AG04450 (cell line): ENCODE measurements around the gene SLC22A23. TPM values are rescaled to one million over a fixed set of nuclear protein-coding genes. Genes with fewer than 3 reads are reported as not detected.

ENCODE experiments used
- CTCF ChIA-PET: fragments of 300-600, 350-600 bp; formaldehyde crosslinking; extraction: SDS; loops from one replicate; lab custom pipeline; 2022; ENCODE audit warnings: antibody characterized with exemption, inconsistent platforms; lab: Charles Lee
- POLR2A ChIA-PET: fragments of 350-600 bp; formaldehyde crosslinking; extraction: SDS; loops from one replicate; lab custom pipeline; 2021; ENCODE audit warnings: antibody characterized with exemption, inconsistent platforms; lab: Yijun Ruan, JAX
- DNase-seq: peaks from one replicate; pipeline ENCODE4 v3.0.0-alpha.2; 2011; ENCODE audit warnings: low read depth, low spot score
- H3K27ac ChIP-seq: one replicate; pipeline ENCODE4 v1.5.1; 2012; ENCODE audit warnings: low read depth, low read length, control low read depth
- H3K27me3 ChIP-seq: one replicate; pipeline ENCODE4 v1.6.0; 2012; ENCODE audit warnings: low read length; ENCODE audit not compliant: control insufficient read depth, insufficient read depth
- H3K4me3 ChIP-seq: 2 replicates; pipeline ENCODE4 v1.5.1; 2011; ENCODE audit warnings: mild to moderate bottlenecking, low read depth, low read length, control low read depth
- H3K9me3 ChIP-seq: 2 replicates; pipeline ENCODE4 v1.5.1; 2012; ENCODE audit warnings: low read length; ENCODE audit not compliant: control insufficient read depth, insufficient read depth
- polyA plus RNA-seq: library from polyadenylated mRNA; depleted of rRNA; stranded (reverse); fragments of >200 nt; gene quantifications from 2 replicates; pipeline ENCODE4 v1.2.3, GENCODE V29; 2011
- TF ChIP-seq, protein P1 (sequence below): IDR thresholded peaks from 2 replicates; pipeline ENCODE4 v1.5.1; 2011; ENCODE audit warnings: low read depth, low read length, control low read depth, inconsistent platforms

The SLC22A23 gene
- polyA plus RNA-seq, 1 experiment, result not detected

DNA sequence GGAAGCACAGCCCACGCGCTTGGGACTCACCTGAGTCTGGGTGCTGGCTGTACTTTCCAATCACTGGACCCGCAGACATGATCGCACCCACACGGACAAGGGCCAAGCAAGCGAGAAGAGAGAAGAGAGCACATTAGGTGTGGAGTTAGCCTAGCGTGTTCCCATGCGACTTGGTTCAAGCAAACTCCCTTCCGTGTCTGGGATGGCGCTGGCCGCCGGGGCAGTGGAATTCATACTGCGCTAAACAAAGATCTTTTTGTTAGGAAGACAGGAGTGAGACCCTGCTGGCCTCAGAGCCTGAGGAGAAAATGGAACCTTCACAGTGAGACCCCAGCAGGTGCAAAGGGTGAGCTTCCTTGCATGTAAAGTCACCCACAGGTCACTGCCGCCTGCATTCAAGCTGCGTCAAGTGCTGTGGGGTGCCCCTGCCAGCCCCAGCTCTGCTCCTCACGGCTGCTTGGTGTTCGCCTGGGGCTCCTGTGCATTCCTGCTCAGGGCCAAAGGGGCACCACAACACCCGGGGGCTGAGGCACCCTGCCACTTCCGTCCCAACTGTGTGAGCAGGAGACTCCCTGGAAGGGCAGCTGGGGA is 171.7 kb downstream of the SLC22A23 start:
- TF ChIP-seq, protein P1, sequence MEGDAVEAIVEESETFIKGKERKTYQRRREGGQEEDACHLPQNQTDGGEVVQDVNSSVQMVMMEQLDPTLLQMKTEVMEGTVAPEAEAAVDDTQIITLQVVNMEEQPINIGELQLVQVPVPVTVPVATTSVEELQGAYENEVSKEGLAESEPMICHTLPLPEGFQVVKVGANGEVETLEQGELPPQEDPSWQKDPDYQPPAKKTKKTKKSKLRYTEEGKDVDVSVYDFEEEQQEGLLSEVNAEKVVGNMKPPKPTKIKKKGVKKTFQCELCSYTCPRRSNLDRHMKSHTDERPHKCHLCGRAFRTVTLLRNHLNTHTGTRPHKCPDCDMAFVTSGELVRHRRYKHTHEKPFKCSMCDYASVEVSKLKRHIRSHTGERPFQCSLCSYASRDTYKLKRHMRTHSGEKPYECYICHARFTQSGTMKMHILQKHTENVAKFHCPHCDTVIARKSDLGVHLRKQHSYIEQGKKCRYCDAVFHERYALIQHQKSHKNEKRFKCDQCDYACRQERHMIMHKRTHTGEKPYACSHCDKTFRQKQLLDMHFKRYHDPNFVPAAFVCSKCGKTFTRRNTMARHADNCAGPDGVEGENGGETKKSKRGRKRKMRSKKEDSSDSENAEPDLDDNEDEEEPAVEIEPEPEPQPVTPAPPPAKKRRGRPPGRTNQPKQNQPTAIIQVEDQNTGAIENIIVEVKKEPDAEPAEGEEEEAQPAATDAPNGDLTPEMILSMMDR, result no peak
- ChIA-PET POLR2A (no interaction called here), CTCF (no interaction called here)
- DNase-seq, result no peak
- no peaks in the 10 kb centered on the region; the same call in 1 of the 2 replicates for H3K9me3 ChIP-seq
- no peak overlapping the region for H3K4me3 ChIP-seq
- H3K27ac ChIP-seq, result no peak overlapping the region
- no peaks in the 10 kb centered on the region for H3K27me3 ChIP-seq

DNA sequence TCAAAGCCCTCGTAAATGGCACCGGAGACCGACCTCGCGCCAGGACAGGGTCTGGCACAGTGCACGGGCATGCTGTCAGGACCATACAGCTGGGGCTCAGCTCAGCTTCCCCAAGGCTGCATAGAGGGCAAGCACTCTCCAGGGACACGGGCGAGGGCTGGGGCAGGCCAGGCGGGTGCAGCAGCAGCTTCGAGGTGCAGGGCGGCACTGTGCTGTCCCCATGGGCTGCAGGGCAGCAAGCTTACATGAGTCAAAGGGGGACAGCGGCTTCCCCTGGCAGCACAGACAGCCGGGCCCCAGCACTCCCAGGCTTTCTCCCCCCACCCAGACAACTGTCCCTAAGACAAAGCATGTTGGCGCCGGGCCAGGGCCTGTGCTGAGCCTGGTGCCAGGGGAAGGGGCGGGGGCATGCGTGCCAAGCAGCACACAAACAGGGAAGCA is 172.4 kb downstream of the SLC22A23 start:
- no peak for DNase-seq
- CTCF ChIA-PET, result interaction anchor here (1.5 to 1.7 kb wide), 2 partner anchors 448 to 724 kb away, joined by 4 to 8 read pairs; no protein-coding TSS in a partner anchor
- TF ChIP-seq, protein P1, result no peak
- Histone ChIP-seq H3K9me3 (no peaks in the 10 kb centered on the region; the same call in 1 of the 2 replicates), H3K27me3 (no peaks in the 10 kb centered on the region), H3K4me3 (no peak overlapping the region), H3K27ac (no peak overlapping the region)
- POLR2A ChIA-PET, result no interaction called here

DNA sequence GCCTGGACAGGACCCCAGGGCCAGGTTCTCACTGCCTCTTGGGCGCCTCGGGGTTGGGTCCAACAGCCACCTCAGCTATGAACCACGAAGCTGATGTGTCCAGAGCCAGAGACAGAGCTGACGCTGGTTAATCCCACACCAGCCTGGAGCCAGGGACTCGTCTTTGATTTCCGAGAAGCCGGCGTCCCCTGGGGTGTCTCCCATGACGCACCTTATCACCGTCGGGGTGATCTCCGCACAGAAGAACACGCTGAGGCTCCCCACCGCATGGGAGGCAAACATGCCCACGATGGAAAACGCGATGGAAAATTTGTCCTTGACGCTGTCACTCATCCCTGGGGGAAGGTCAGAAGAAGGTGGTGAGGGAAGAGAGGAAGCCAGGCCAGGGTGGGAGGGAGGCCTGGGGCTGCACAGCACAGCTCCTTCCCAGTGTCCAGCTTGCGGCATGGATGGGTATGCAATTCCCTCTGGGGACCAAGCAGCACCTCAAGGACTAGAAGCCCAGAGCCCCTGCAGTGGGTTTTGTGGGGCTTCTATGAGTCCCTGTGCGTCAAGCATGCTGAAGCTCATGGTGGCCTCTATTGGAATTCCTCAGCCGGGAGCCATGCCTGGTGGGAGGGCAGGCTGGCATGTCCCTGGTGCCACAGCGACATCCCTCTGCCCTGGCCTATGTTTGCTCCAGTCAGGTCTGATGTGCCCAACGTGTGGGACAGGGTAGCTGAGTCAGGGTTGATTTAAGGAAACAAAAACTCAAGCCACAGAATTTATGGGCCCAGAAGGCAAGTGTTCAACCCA is 173.0 kb downstream of the SLC22A23 start:
- TF ChIP-seq, protein P1, result no peak
- ChIA-PET CTCF (interaction anchor here (1.5 to 1.7 kb wide), 2 partner anchors 449 to 724 kb away, joined by 4 to 8 read pairs; no protein-coding TSS in a partner anchor), POLR2A (no interaction called here)
- no peak overlapping the region for H3K4me3 ChIP-seq
- no peak for DNase-seq
- H3K27ac ChIP-seq, result no peak overlapping the region
- H3K27me3 ChIP-seq, result no peaks in the 10 kb centered on the region
- no peaks in the 10 kb centered on the region; the same call in 1 of the 2 replicates for H3K9me3 ChIP-seq

DNA sequence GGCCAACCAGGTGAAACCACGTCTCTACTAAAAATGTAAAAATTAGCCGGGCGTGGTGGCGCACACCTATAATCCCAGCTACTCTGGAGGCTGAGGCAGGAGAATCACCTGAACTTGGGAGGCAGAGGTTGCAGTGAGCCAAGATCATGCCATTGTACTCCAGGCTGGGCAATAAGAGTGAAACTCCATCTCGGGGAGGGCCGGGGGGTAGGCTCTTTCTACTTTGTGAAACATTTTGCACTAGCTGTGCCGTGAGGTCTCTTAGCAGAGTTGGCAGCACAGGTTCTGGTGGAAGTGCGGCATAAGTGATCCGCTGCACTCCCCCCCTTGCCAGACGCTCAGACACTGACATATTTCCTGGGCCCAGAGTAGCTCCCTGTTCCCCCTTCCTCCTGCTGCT is 173.6 kb downstream of the SLC22A23 start:
- TF ChIP-seq, protein P1, result no peak

More for the DNA sequence above, 173.6 kb downstream of the SLC22A23 start:
- ChIA-PET CTCF (interaction anchor here (1.5 to 1.7 kb wide), 2 partner anchors 449 to 725 kb away, joined by 4 to 8 read pairs; no protein-coding TSS in a partner anchor), POLR2A (no interaction called here)
- Histone ChIP-seq H3K4me3 (no peak overlapping the region), H3K9me3 (no peaks in the 10 kb centered on the region; the same call in 1 of the 2 replicates), H3K27ac (no peak overlapping the region), H3K27me3 (no peaks in the 10 kb centered on the region)
- no peak for DNase-seq
